Skeletal muscle tissue (tissue), 4 donors: ENCODE measurements around the gene PSMA5. TPM values are rescaled to one million over a fixed set of nuclear protein-coding genes. Genes with fewer than 3 reads are reported as not detected.

Experiments used
- H3K27ac ChIP-seq: one replicate; pipeline ENCODE4 v1.7.0; 2013; ENCODE audit warnings: mild to moderate bottlenecking, low read depth, low read length, inconsistent platforms
- H3K27me3 ChIP-seq, 3 donors: one replicate each; pipeline ENCODE4 v1.7.0; 2013; ENCODE audit warnings: low read length in 3 of 3; ENCODE audit not compliant: control insufficient read depth in 3 of 3, insufficient read depth in 3 of 3
- H3K36me3 ChIP-seq, 3 donors: one replicate each; pipeline ENCODE4 v1.7.0; 2013; ENCODE audit warnings: low read length in 3 of 3; ENCODE audit not compliant: control insufficient read depth in 3 of 3, insufficient read depth in 3 of 3
- H3K4me1 ChIP-seq, 3 donors: one replicate each; pipeline ENCODE4 v1.7.0; 2013; ENCODE audit warnings: low read length in 3 of 3, mild to moderate bottlenecking in 3 of 3; ENCODE audit not compliant: control insufficient read depth in 3 of 3, insufficient read depth in 3 of 3
- H3K4me3 ChIP-seq, 3 donors: one replicate each; pipeline ENCODE4 v1.7.0; 2013; ENCODE audit warnings: low read length in 3 of 3
- H3K9ac ChIP-seq, 3 donors: one replicate each; pipeline ENCODE4 v1.7.0; 2013; ENCODE audit warnings: low read length in 3 of 3, mild to moderate bottlenecking in 3 of 3, moderate library complexity in 2 of 3, low read depth in 1 of 3
- H3K9me3 ChIP-seq, 3 donors: one replicate each; pipeline ENCODE4 v1.7.0; 2013; ENCODE audit warnings: low read length in 3 of 3; ENCODE audit not compliant: control insufficient read depth in 3 of 3
- total RNA-seq: library from RNA; depleted of rRNA; stranded (reverse); fragments of >200 nt; gene quantifications from one replicate; pipeline ENCODE4 v1.2.3, GENCODE V29; 2014
- donor health status: Osteomylitis.

Gene PSMA5
- total RNA-seq, 1 donor from 2014 or later, result 28.2 TPM

GRCh38 chr1:109373126-109373525 is 53.1 kb downstream of the PSMA5 start:
- peaks cover 0 to 5% (median 0%) of the 10 kb centered on the region in 3 donors for H3K36me3 ChIP-seq
- H3K4me1 ChIP-seq, result peaks cover 21 to 45% (median 26%) of the 10 kb centered on the region in 3 donors
- no peak overlapping the region for H3K4me3 ChIP-seq
- H3K9ac ChIP-seq, result peak overlapping the region in 2 of 3 donors; percentile 7 to 36
- no peaks in the 10 kb centered on the region for H3K27me3 ChIP-seq
- no peaks in the 10 kb centered on the region for H3K9me3 ChIP-seq
- peak overlapping the region; percentile 33 for H3K27ac ChIP-seq

GRCh38 chr1:109372281-109372680 is 54.0 kb downstream of the PSMA5 start:
- no peaks in the 10 kb centered on the region for H3K27me3 ChIP-seq
- H3K36me3 ChIP-seq, result peaks cover under 1 to 10% (median 6%) of the 10 kb centered on the region in 3 donors
- H3K4me1 ChIP-seq, result peaks cover 21 to 45% (median 26%) of the 10 kb centered on the region in 3 donors
- no peaks in the 10 kb centered on the region for H3K9me3 ChIP-seq
- peak overlapping the region; percentile 87 for H3K27ac ChIP-seq
- H3K9ac ChIP-seq, result no peak overlapping the region
- H3K4me3 ChIP-seq, result no peak overlapping the region

- Histone ChIP-seq H3K27ac (peak overlapping the region; percentile 87), H3K9me3 (no peaks in the 10 kb centered on the region), H3K36me3 (peaks cover 10 to 20% (median 15%) of the 10 kb centered on the region in 3 donors), H3K4me1 (peaks cover 21 to 45% (median 26%) of the 10 kb centered on the region in 3 donors), H3K9ac (peak overlapping the region in 2 of 3 donors; percentile 34 to 60), H3K4me3 (peak overlapping the region; percentile 50 to 55 (median 52)), H3K27me3 (no peaks in the 10 kb centered on the region)
Measured at GRCh38 chr1:109371341-109371739, 54.9 kb downstream of the PSMA5 start.

- H3K36me3 ChIP-seq, result peaks cover 13 to 23% (median 17%) of the 10 kb centered on the region in 3 donors
- H3K9ac ChIP-seq, result peak overlapping the region; percentile 48 to 60 (median 48)
- H3K9me3 ChIP-seq, result no peaks in the 10 kb centered on the region
- peaks cover 21 to 45% (median 26%) of the 10 kb centered on the region in 3 donors for H3K4me1 ChIP-seq
- H3K27ac ChIP-seq, result peak overlapping the region; percentile 87
- no peaks in the 10 kb centered on the region for H3K27me3 ChIP-seq
- peak overlapping the region in 2 of 3 donors; percentile 50 to 55 for H3K4me3 ChIP-seq
Measured at GRCh38 chr1:109370712-109371340, 55.4 kb downstream of the PSMA5 start.

GRCh38 chr1:109369167-109369746 is 57.0 kb downstream of the PSMA5 start:
- Histone ChIP-seq H3K4me1 (peaks cover 21 to 51% (median 32%) of the 10 kb centered on the region in 3 donors), H3K9me3 (no peaks in the 10 kb centered on the region), H3K27me3 (no peaks in the 10 kb centered on the region), H3K4me3 (no peak overlapping the region), H3K9ac (no peak overlapping the region), H3K27ac (peak overlapping the region; percentile 17), H3K36me3 (peaks cover 16 to 26% (median 20%) of the 10 kb centered on the region in 3 donors)

DNA sequence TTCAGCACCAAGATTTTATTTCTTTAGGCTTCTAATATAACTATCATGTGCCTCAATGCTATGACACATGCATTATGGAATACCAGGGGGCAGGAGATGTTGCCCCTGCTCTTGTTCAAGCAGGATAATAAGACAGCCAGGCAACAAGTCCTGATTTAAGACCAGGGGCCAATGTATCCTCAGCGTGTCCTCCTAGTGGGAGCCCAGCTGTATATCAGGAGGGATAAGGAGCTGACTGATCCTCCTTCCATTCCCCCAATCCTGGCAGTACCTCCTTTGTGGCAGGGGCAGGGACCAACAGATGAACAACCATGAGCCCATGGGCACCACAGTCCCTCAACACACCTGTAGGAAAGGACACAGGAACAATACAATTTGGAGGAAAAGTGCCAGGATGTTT is 57.8 kb downstream of the PSMA5 start:
- Histone ChIP-seq H3K9me3 (no peaks in the 10 kb centered on the region), H3K36me3 (peaks cover 16 to 26% (median 20%) of the 10 kb centered on the region in 3 donors), H3K4me3 (no peak overlapping the region), H3K4me1 (peaks cover 28 to 55% (median 39%) of the 10 kb centered on the region in 3 donors), H3K27ac (peak overlapping the region; percentile 17), H3K27me3 (no peaks in the 10 kb centered on the region), H3K9ac (no peak overlapping the region)

- Histone ChIP-seq H3K9ac (no peak overlapping the region), H3K4me3 (no peak overlapping the region), H3K27me3 (no peaks in the 10 kb centered on the region), H3K27ac (no peak overlapping the region), H3K9me3 (no peaks in the 10 kb centered on the region), H3K36me3 (peaks cover 16 to 26% (median 20%) of the 10 kb centered on the region in 3 donors), H3K4me1 (peaks cover 25 to 52% (median 37%) of the 10 kb centered on the region in 3 donors)
Measured at GRCh38 chr1:109367626-109368025, 58.6 kb downstream of the PSMA5 start.

GRCh38 chr1:109365642-109366204 is 60.5 kb downstream of the PSMA5 start:
- peaks cover 16 to 26% (median 20%) of the 10 kb centered on the region in 3 donors for H3K36me3 ChIP-seq
- no peak overlapping the region for H3K4me3 ChIP-seq
- H3K9me3 ChIP-seq, result no peaks in the 10 kb centered on the region
- peaks cover 19 to 41% (median 27%) of the 10 kb centered on the region in 3 donors for H3K4me1 ChIP-seq
- H3K27ac ChIP-seq, result no peak overlapping the region
- H3K9ac ChIP-seq, result no peak overlapping the region
- no peaks in the 10 kb centered on the region for H3K27me3 ChIP-seq

DNA sequence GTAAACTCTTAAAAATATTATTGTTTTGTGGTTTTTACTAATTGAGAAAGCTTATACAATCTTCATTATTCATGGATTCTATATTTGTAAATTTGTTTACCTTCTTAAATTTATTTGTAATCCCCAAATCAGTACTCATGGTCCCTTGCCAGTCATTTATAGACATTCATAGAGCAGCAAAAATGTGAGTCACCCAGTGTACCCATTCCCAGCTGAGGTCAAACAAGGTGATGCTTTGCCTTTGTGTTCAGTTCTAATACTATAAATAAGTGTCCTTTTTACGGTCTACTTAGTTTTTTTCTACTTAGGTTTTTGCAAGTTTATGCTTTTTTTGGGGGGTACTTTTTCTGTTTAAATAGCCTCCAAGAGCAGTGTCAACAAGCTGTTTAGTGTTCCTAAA is 64.6 kb downstream of the PSMA5 start:
- H3K9me3 ChIP-seq, result no peaks in the 10 kb centered on the region
- peaks cover 19 to 22% (median 19%) of the 10 kb centered on the region in 3 donors for H3K4me1 ChIP-seq
- peaks cover 8 to 12% (median 8%) of the 10 kb centered on the region in 3 donors for H3K36me3 ChIP-seq
- no peaks in the 10 kb centered on the region for H3K27me3 ChIP-seq
- no peak overlapping the region for H3K9ac ChIP-seq
- H3K27ac ChIP-seq, result no peak overlapping the region
- H3K4me3 ChIP-seq, result no peak overlapping the region

DNA sequence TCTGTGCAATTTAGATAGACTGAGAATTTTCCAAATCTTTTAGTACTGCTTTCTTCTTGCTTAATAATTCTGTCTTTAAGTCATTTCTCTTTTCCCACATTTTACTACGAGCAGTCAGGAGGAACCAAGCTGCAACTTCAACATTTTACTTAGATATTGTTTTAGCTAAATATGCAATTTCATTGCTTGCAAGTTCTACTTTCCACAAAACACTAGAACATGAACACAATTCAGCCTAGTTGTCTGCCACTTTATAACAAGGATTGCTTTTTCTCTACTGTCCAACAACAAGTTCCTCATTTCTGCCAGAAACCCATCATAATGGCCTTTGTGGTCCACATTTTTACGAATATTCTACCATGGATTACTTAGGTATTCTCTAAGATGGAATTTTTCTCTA is 65.2 kb downstream of the PSMA5 start:
- H3K27me3 ChIP-seq, result no peaks in the 10 kb centered on the region
- peaks cover 19 to 22% (median 19%) of the 10 kb centered on the region in 3 donors for H3K4me1 ChIP-seq
- no peak overlapping the region for H3K27ac ChIP-seq

More for the DNA sequence above, 65.2 kb downstream of the PSMA5 start:
- Histone ChIP-seq H3K4me3 (no peak overlapping the region), H3K9me3 (no peaks in the 10 kb centered on the region), H3K36me3 (peaks cover 5 to 8% (median 6%) of the 10 kb centered on the region in 3 donors), H3K9ac (no peak overlapping the region)
